Pancreas (tissue), 10 donors: Measurements from ENCODE around the gene SLMAP. TPM values are rescaled to one million over a fixed set of nuclear protein-coding genes. Genes with fewer than 3 reads are reported as not detected.

Source experiments
- ATAC-seq, 4 donors: fragments of 200-7000 bp; cut with Tn5 transposase; one replicate each; pipeline versions ENCODE4 v1.8.0 to v1.9.1; 2020; ENCODE audit warnings: mild to moderate bottlenecking in 4 of 4, moderate library complexity in 4 of 4
- DNase-seq, 6 donors: peaks; one replicate each; pipeline ENCODE4 v3.0.0-alpha.2; 2020
- FAIRE-seq: peaks from 2 replicates; lab custom pipeline; 2012; peaks lifted over from hg19 to GRCh38; lab: Jason Lieb, UNC
- H3K27ac ChIP-seq, 4 donors: fragments of 200-600 bp; sonication (generic); 1 replicate in 3 of 4; 2 replicates in 1 of 4; pipeline versions ENCODE4 v1.5.0 to v1.8.0; 2020
- H3K27me3 ChIP-seq, 4 donors: fragments of 200-600 bp; one replicate each; pipeline ENCODE4 v1.8.0; 2021
- H3K36me3 ChIP-seq, 3 donors: fragments of 200-600 bp; sonication (generic) in 1 of 3; one replicate each; pipeline versions ENCODE4 v1.5.0 to v1.8.0; 2020 to 2021
- H3K4me1 ChIP-seq, 3 donors: fragments of 200-600 bp; one replicate each; pipeline ENCODE4 v1.8.0; 2021
- H3K4me3 ChIP-seq, 4 donors: fragments of 200-600 bp; sonication (generic) in 2 of 4; one replicate each; pipeline versions ENCODE4 v1.5.0 to v1.8.0; 2020 to 2021
- H3K9me3 ChIP-seq, 4 donors: fragments of 200-600 bp; one replicate each; pipeline ENCODE4 v1.8.0; 2021
- CTCF ChIP-seq, 4 donors: fragments of 200-600 bp; sonication (generic) in 3 of 4; IDR thresholded peaks; one replicate each; pipeline versions ENCODE4 v1.5.0 to v1.8.0; 2021; ENCODE audit warnings: antibody characterized with exemption in 4 of 4
- WGBS, 2 donors: extraction: QIAGEN DNeasy Blood & Tissue Kit; methylation state at CpG; one replicate each; pipeline ENCODE4 v1.1.7; 2013; 5-methylcytosine and 5-hydroxymethylcytosine counted together
- intact Hi-C, 3 donors: fragments of 100-400 bp; cut with DNase I; formaldehyde crosslinking; loops; one replicate each; pipeline versions ENCODE4 v1.11.1 to v1.14.2; 2022
- polyA plus RNA-seq, 2 donors: library from polyadenylated mRNA; stranded (reverse); fragments of 200-250 nt; gene quantifications; one replicate each; pipeline ENCODE4 v1.2.3, GENCODE V29; 2013
- total RNA-seq, 6 donors: library from RNA; stranded (reverse); fragmentation: NEBNext Ultra II Directional in 4 of 6; extraction: Animal tissue kit (Norgen Biotek cat#: 25700) in 4 of 6; gene quantifications; one replicate each; pipeline versions ENCODE4 v1.2.1 to v1.2.4, GENCODE V29; 2021 to 2023
- donor health status: healthy with polysubstance abuse.
- donor health status: DM: no; HTN: no; CAD: no; lungs with moderate emphysema.
- donor health status: DM: no; HTN: no; CAD: no.
- donor health status: control.
- donor health status: control.
- donor health status: Bipolar disorder and iron deficiency.
- donor health status: DM: yes; HTN: yes; CAD: no.
- donor health status: DM: no; HTN: no; CAD: no.
- donor health status: DM: no; HTN: no; CAD: no.
- donor health status: DM: yes; HTN: yes; CAD: no.

SLMAP gene
- total and polyA plus RNA-seq, 8 donors, result 9.0 to 39.6 (median 22.7) TPM

GRCh38 chr3:57927916-57928315 is 171.8 kb downstream of the SLMAP start:
- FAIRE-seq, result no peak
- no peak for DNase-seq
- no peak overlapping the region for H3K27ac ChIP-seq
- H3K4me1 ChIP-seq, result no peaks in the 10 kb centered on the region
- intact Hi-C loops, result no loop called here
- H3K27me3 ChIP-seq, result no peaks in the 10 kb centered on the region
- ATAC-seq, result no peak
- 84 to 86% methylated on average over 3 of the region's 3 CpGs for WGBS, 2 donors
- peaks cover 0 to 20% (median 0%) of the 10 kb centered on the region in 3 donors for H3K36me3 ChIP-seq
- TF ChIP-seq CTCF (IDR thresholded peaks at IDR 0.05), result no peak
- no peak overlapping the region for H3K4me3 ChIP-seq
- no peaks in the 10 kb centered on the region for H3K9me3 ChIP-seq

GRCh38 chr3:57928511-57928910 is 172.4 kb downstream of the SLMAP start:
- FAIRE-seq (no peak), ATAC-seq (no peak), DNase-seq (no peak)
- intact Hi-C loops, result no loop called here
- no peaks in the 10 kb centered on the region for H3K27me3 ChIP-seq
- WGBS, 2 donors, result 80% methylated on average over 2 of the region's 2 CpGs
- peaks cover 0 to 14% (median 0%) of the 10 kb centered on the region in 3 donors for H3K36me3 ChIP-seq
- H3K9me3 ChIP-seq, result no peaks in the 10 kb centered on the region
- no peaks in the 10 kb centered on the region for H3K4me1 ChIP-seq
- no peak overlapping the region for H3K4me3 ChIP-seq
- no peak overlapping the region for H3K27ac ChIP-seq
- TF ChIP-seq CTCF (IDR thresholded peaks at IDR 0.05), result no peak

- no peak for TF ChIP-seq CTCF (IDR thresholded peaks at IDR 0.05)
- Histone ChIP-seq H3K9me3 (no peaks in the 10 kb centered on the region), H3K36me3 (peaks cover 0 to 9% (median 0%) of the 10 kb centered on the region in 3 donors), H3K4me1 (no peaks in the 10 kb centered on the region), H3K4me3 (no peak overlapping the region), H3K27me3 (no peaks in the 10 kb centered on the region), H3K27ac (no peak overlapping the region)
- FAIRE-seq, result no peak
- intact Hi-C loops, result no loop called here
- DNase-seq, result no peak
- no peak for ATAC-seq
- WGBS, 2 donors, result 95 to 98% methylated on average over 2 of the region's 2 CpGs
These were observed 173.9 kb downstream of the SLMAP start for GRCh38 chr3:57929988-57930387.

GRCh38 chr3:57933602-57934001 is 177.5 kb downstream of the SLMAP start:
- Histone ChIP-seq H3K9me3 (no peaks in the 10 kb centered on the region), H3K4me3 (no peak overlapping the region), H3K36me3 (no peaks in the 10 kb centered on the region), H3K27ac (no peak overlapping the region), H3K4me1 (no peaks in the 10 kb centered on the region), H3K27me3 (no peaks in the 10 kb centered on the region)
- WGBS, 2 donors, result 89% methylated on average over 2 of the region's 2 CpGs
- no peak for FAIRE-seq
- no peak for TF ChIP-seq CTCF (IDR thresholded peaks at IDR 0.05)
- intact Hi-C loops, result no loop called here
- ATAC-seq, result no peak
- DNase-seq, result no peak

DNA sequence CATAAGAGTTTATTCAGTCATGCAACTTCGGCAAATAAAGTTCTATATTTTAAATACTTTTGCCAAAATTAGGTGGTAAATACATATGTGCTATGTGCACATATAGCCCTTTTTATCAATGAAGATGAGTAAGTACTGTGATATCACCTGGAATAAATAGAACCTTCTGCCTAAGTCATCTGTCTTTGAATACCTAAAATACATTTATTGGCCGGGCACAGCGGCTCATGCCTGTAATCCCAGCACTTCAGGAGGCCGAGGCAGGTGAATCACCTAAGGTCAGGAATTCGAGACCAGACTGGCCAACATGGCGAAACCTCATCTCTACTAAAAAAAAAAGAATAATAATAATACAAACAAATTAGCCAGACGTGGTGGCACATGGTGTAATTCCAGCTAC is 178.3 kb downstream of the SLMAP start:
- Histone ChIP-seq H3K9me3 (no peaks in the 10 kb centered on the region), H3K4me1 (no peaks in the 10 kb centered on the region), H3K4me3 (no peak overlapping the region), H3K36me3 (no peaks in the 10 kb centered on the region), H3K27ac (no peak overlapping the region), H3K27me3 (no peaks in the 10 kb centered on the region)
- no peak for DNase-seq
- no peak for FAIRE-seq
- ATAC-seq, result no peak
- TF ChIP-seq CTCF (IDR thresholded peaks at IDR 0.05), result no peak
- 89 to 94% methylated on average over 7 of the region's 7 CpGs for WGBS, 2 donors
- intact Hi-C loops, result no loop called here
